Nephron progenitor cell (in vitro differentiated cells): ENCODE measurements around the gene ALG14.

Experiments
- DNase-seq: peaks from one replicate; pipeline ENCODE4 v3.0.0; 2021
- H3K27ac Mint-ChIP-seq: 2 replicates; pipeline ENCODE4 v1.8.0; 2021; ENCODE audit warnings: mild to moderate bottlenecking, moderate library complexity, mixed read lengths
- H3K27me3 Mint-ChIP-seq: 2 replicates; pipeline ENCODE4 v1.8.0; 2021; ENCODE audit warnings: mild to moderate bottlenecking, low read depth, mixed read lengths; ENCODE audit not compliant: poor library complexity
- H3K36me3 Mint-ChIP-seq: 2 replicates; pipeline ENCODE4 v1.8.0; 2021; ENCODE audit warnings: low read depth, mixed read lengths
- H3K4me1 Mint-ChIP-seq: 2 replicates; pipeline ENCODE4 v1.8.0; 2021; ENCODE audit warnings: mixed read lengths
- H3K4me3 Mint-ChIP-seq: 2 replicates; pipeline ENCODE4 v1.8.0; 2021; ENCODE audit warnings: mild to moderate bottlenecking, moderate library complexity, mixed read lengths
- H3K9me3 Mint-ChIP-seq: 2 replicates; pipeline ENCODE4 v1.8.0; 2021; ENCODE audit warnings: mild to moderate bottlenecking, moderate library complexity, mixed read lengths
- CTCF ChIP-seq: fragments of 200-600 bp; sonication (generic); IDR thresholded peaks from 2 replicates; pipeline ENCODE4 v1.5.0; 2021; ENCODE audit warnings: antibody characterized with exemption

Gene ALG14, protein sequence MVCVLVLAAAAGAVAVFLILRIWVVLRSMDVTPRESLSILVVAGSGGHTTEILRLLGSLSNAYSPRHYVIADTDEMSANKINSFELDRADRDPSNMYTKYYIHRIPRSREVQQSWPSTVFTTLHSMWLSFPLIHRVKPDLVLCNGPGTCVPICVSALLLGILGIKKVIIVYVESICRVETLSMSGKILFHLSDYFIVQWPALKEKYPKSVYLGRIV

DNA sequence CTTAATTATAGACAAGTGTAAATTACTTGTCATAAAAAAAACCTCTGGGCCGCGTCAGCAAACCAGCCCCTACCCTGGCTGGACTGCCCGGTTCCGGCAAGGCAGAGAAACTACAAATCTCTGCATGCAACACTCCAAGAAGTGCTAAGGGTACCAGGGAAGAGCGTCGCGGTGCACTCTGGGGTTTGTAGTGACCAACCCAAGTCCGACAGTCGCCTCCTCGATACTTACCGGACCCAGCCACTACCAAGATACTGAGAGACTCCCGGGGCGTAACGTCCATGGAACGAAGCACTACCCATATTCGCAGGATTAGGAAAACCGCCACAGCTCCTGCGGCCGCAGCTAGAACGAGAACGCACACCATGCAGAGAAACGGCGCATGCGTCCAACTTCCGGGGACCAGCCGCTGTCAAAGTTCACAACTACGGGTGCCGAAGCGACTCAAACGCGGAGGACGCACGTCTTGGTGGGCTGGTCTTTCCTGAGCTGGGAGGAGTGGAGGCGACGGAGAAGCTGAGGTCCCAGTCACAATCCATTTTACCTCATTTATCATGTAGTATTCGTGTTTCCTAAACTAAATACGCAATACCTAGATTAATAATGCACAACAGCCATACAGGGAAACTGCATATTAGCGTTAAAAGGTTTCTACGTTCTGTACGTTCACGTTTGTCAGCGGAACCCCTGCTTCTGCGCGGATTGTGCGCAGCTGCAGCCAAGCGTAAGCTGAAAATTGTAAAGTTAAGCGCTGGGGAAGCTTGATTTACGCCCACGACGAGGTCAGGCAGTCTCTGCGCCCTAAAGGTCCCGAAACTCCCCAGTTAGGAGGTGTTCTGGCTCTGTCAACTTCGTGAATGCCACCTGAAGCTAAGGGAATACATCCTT is at the start of gene ALG14:
TSS of gene ALG14 (minus strand) at position 420 of the 888 bp plus-strand sequence. CDS start at position 367, 53 bp downstream.
- DNase-seq, result peak; percentile 90
- Mint-ChIP-seq H3K27ac (peak within 1 kb of the TSS; percentile 92), H3K9me3 (no peaks in the 10 kb centered on the region), H3K4me1 (peaks cover 10% of the 10 kb centered on the region), H3K4me3 (peak within 1 kb of the TSS; percentile 98), H3K27me3 (peaks cover 20% of the 10 kb centered on the region), H3K36me3 (peaks cover 4% of the 10 kb centered on the region)
- no peak for TF ChIP-seq CTCF

DNA sequence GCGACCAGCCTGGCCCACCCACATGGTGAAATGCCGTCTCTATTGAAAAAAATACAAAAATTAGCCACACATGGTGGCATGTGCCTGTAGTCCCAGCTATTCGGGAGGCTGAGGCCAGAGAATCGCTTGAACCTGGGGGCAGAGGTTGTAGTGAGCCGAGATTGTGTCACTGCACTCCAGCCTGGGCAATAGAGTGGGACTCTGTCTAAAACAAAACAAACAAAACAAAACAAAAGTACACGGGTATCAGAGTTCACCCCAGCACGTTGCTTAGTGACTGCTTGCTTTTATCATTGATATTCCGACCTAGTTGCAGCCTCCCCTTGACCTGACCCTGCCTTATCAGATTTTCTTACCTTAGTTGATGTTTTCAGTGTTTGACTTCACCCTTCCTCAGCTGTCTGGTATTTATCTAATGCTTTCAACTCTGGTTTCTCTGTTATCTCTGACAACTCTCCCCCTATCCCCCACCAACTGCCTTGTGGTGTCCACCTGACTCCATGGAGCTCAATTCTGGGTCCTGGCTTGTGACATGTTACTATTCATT is 49.5 kb upstream of the ALG14 start:
- DNase-seq, result no peak
- peaks cover 18% of the 10 kb centered on the region for H3K4me1 Mint-ChIP-seq
- TF ChIP-seq CTCF, result no peak
- no peaks in the 10 kb centered on the region for H3K36me3 Mint-ChIP-seq
- H3K27me3 Mint-ChIP-seq, result peaks cover 32% of the 10 kb centered on the region
- no peak overlapping the region for H3K4me3 Mint-ChIP-seq
- no peaks in the 10 kb centered on the region for H3K9me3 Mint-ChIP-seq
- no peak overlapping the region for H3K27ac Mint-ChIP-seq

GRCh38 chr1:95119273-95119672 is 46.5 kb upstream of the ALG14 start:
- no peak overlapping the region for H3K27ac Mint-ChIP-seq
- H3K4me3 Mint-ChIP-seq, result peak overlapping the region; percentile 85
- no peak for DNase-seq
- no peaks in the 10 kb centered on the region for H3K9me3 Mint-ChIP-seq
- H3K4me1 Mint-ChIP-seq, result peaks cover 21% of the 10 kb centered on the region
- no peak for TF ChIP-seq CTCF
- peaks cover 40% of the 10 kb centered on the region for H3K27me3 Mint-ChIP-seq
- H3K36me3 Mint-ChIP-seq, result no peaks in the 10 kb centered on the region

DNA sequence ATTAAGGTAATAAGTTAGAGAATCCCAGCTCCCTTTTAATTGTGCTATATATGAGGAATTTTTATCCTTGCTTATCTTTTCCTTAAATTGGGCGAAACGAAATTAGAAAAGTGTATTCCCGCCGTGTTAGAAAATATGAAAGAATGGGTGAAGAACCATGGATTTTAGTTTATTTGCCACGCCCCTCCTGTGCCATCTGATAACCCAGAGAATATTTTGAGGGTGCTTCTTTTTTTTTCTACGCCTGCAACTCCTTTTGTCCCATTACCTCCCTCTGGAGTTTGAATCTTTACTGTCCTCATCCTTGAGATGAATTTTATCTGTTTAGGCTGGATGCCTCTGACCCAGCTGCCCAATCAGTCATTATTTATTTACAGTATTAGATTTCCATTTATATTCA is 46.0 kb upstream of the ALG14 start:
- peaks cover 21% of the 10 kb centered on the region for H3K4me1 Mint-ChIP-seq
- H3K36me3 Mint-ChIP-seq, result no peaks in the 10 kb centered on the region
- no peak overlapping the region for H3K27ac Mint-ChIP-seq
- TF ChIP-seq CTCF, result no peak
- H3K4me3 Mint-ChIP-seq, result peak overlapping the region; percentile 85
- peaks cover 40% of the 10 kb centered on the region for H3K27me3 Mint-ChIP-seq
- DNase-seq, result no peak
- H3K9me3 Mint-ChIP-seq, result no peaks in the 10 kb centered on the region

DNA sequence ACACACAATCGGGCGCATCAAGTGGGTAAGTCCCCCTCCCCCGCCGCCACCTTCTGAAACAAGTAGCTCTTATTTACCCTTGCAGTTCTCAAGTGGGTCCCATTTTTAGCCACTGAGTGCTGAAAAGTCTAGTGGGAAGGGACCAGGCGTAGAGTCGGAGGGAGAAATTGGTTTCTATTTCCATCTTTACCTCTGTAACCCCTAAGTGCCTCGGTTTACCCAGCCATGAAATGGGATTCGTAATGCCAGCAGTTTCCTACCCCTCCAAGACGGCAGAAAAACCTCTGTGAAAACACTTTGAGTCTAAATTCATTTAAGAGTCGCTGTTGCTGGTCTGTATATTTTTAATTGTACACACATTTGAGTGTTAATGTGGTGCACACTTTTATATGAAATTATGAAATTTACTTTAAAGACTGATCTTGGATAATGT is 45.3 kb upstream of the ALG14 start:
- Mint-ChIP-seq H3K4me1 (peaks cover 21% of the 10 kb centered on the region), H3K4me3 (peak overlapping the region; percentile 85), H3K27ac (no peak overlapping the region)

More for the DNA sequence above, 45.3 kb upstream of the ALG14 start:
- no peaks in the 10 kb centered on the region for H3K36me3 Mint-ChIP-seq
- H3K27me3 Mint-ChIP-seq, result peaks cover 40% of the 10 kb centered on the region
- no peak for TF ChIP-seq CTCF
- no peaks in the 10 kb centered on the region for H3K9me3 Mint-ChIP-seq
- no peak for DNase-seq
